ENCODE measurements around the gene COBL. TPM values are rescaled to one million over a fixed set of nuclear protein-coding genes. Genes with fewer than 3 reads are reported as not detected.

Gene COBL
- total RNA-seq, 3 donors from 2014 or later (not counting 1 experiment from before 2014, with no cell fraction given): not detected

GRCh38 chr7:51279391-51280023 lies 37.1 kb downstream of the COBL start:
- no peaks in the 10 kb centered on the region for H3K4me1 Mint-ChIP-seq
- Histone ChIP-seq H3K27me3 (ENCODE audit: control insufficient read depth, insufficient read depth, low read length) (no peaks in the 10 kb centered on the region), H3K4me1 (ENCODE audit: control insufficient read depth, insufficient read depth, low read length) (no peaks in the 10 kb centered on the region), H3K9me3 (ENCODE audit: control insufficient read depth, insufficient read depth, low read length) (peaks cover 2% of the 10 kb centered on the region), H3K27ac (ENCODE audit: low read length) (no peak overlapping the region), H3K36me3 (ENCODE audit: control insufficient read depth, insufficient read depth, low read length) (no peaks in the 10 kb centered on the region), H3K4me3 (ENCODE audit: low read length) (no peak overlapping the region)
- H3K9me3 Mint-ChIP-seq: peaks cover 2 to 5% of the 10 kb centered on the region in 2 donors
- H3K27me3 Mint-ChIP-seq (ENCODE audit: low read depth in 2 of 2): peaks cover 14 to 17% of the 10 kb centered on the region in 2 donors
- no peak overlapping the region for H3K4me3 Mint-ChIP-seq
- peaks cover 7% of the 10 kb centered on the region for H3K36me3 Mint-ChIP-seq
- intact Hi-C loops (cut with micrococcal nuclease): no loop called here
- WGBS (ENCODE audit: insufficient coverage): 91% methylated on average over 6 of the region's 6 CpGs
- no peak for ATAC-seq
- H3K27ac Mint-ChIP-seq: no peak overlapping the region
- no peak for TF ChIP-seq CTCF (IDR thresholded peaks at IDR 0.05)
- DNase-seq: no peak

- WGBS (ENCODE audit: insufficient coverage): 75% methylated on average over 5 of the region's 6 CpGs
- Histone ChIP-seq H3K36me3 (ENCODE audit: control insufficient read depth, insufficient read depth, low read length) (no peaks in the 10 kb centered on the region), H3K27me3 (ENCODE audit: control insufficient read depth, insufficient read depth, low read length) (no peaks in the 10 kb centered on the region), H3K27ac (ENCODE audit: low read length) (no peak overlapping the region), H3K9me3 (ENCODE audit: control insufficient read depth, insufficient read depth, low read length) (peaks cover under 1% of the 10 kb centered on the region), H3K4me1 (ENCODE audit: control insufficient read depth, insufficient read depth, low read length) (no peaks in the 10 kb centered on the region), H3K4me3 (ENCODE audit: low read length) (no peak overlapping the region)
- ATAC-seq: no peak
- no peak for TF ChIP-seq CTCF (IDR thresholded peaks at IDR 0.05)
- peaks cover 2 to 5% of the 10 kb centered on the region in 2 donors for H3K9me3 Mint-ChIP-seq
- peaks cover 17 to 19% of the 10 kb centered on the region in 2 donors for H3K27me3 Mint-ChIP-seq (ENCODE audit: low read depth in 2 of 2)
- no peak for DNase-seq
- H3K36me3 Mint-ChIP-seq: peaks cover 7% of the 10 kb centered on the region
- H3K4me1 Mint-ChIP-seq: no peaks in the 10 kb centered on the region
- intact Hi-C loops (cut with micrococcal nuclease): no loop called here
- no peak overlapping the region for H3K4me3 Mint-ChIP-seq
- no peak overlapping the region for H3K27ac Mint-ChIP-seq
Observed at GRCh38 chr7:51278797-51279196, 37.8 kb downstream of the COBL start.

GRCh38 chr7:51276967-51277366 lies 39.6 kb downstream of the COBL start:
- ATAC-seq: no peak
- Histone ChIP-seq H3K4me1 (ENCODE audit: control insufficient read depth, insufficient read depth, low read length) (no peaks in the 10 kb centered on the region), H3K4me3 (ENCODE audit: low read length) (no peak overlapping the region), H3K27ac (ENCODE audit: low read length) (no peak overlapping the region), H3K27me3 (ENCODE audit: control insufficient read depth, insufficient read depth, low read length) (no peaks in the 10 kb centered on the region), H3K36me3 (ENCODE audit: control insufficient read depth, insufficient read depth, low read length) (no peaks in the 10 kb centered on the region), H3K9me3 (ENCODE audit: control insufficient read depth, insufficient read depth, low read length) (no peaks in the 10 kb centered on the region)
- no peak overlapping the region for H3K27ac Mint-ChIP-seq
- no peaks in the 10 kb centered on the region for H3K36me3 Mint-ChIP-seq
- H3K4me1 Mint-ChIP-seq: no peaks in the 10 kb centered on the region
- intact Hi-C loops (cut with micrococcal nuclease): no loop called here
- no peak for DNase-seq
- H3K9me3 Mint-ChIP-seq: no peaks in the 10 kb centered on the region
- H3K27me3 Mint-ChIP-seq (ENCODE audit: low read depth in 2 of 2): peaks cover 11 to 20% of the 10 kb centered on the region in 2 donors
- 93% methylated on average over 5 of the region's 5 CpGs for WGBS (ENCODE audit: insufficient coverage)
- no peak for TF ChIP-seq CTCF (IDR thresholded peaks at IDR 0.05)
- no peak overlapping the region for H3K4me3 Mint-ChIP-seq

- TF ChIP-seq CTCF (IDR thresholded peaks at IDR 0.05): no peak
- no peak for DNase-seq
- no peak for ATAC-seq
- H3K4me3 ChIP-seq (ENCODE audit: low read length): no peak overlapping the region
- Mint-ChIP-seq H3K4me3 (no peak overlapping the region), H3K27me3 (ENCODE audit: low read depth in 2 of 2) (peaks cover 11 to 20% of the 10 kb centered on the region in 2 donors), H3K27ac (no peak overlapping the region), H3K36me3 (no peaks in the 10 kb centered on the region), H3K9me3 (no peaks in the 10 kb centered on the region), H3K4me1 (no peaks in the 10 kb centered on the region)
- H3K9me3 ChIP-seq (ENCODE audit: control insufficient read depth, insufficient read depth, low read length): no peaks in the 10 kb centered on the region
- H3K4me1 ChIP-seq (ENCODE audit: control insufficient read depth, insufficient read depth, low read length): no peaks in the 10 kb centered on the region
- no peaks in the 10 kb centered on the region for H3K27me3 ChIP-seq (ENCODE audit: control insufficient read depth, insufficient read depth, low read length)
- H3K27ac ChIP-seq (ENCODE audit: low read length): no peak overlapping the region
- 78% methylated on average over 7 of the region's 7 CpGs for WGBS (ENCODE audit: insufficient coverage)
- H3K36me3 ChIP-seq (ENCODE audit: control insufficient read depth, insufficient read depth, low read length): no peaks in the 10 kb centered on the region
- intact Hi-C loops (cut with micrococcal nuclease): no loop called here
Observed at GRCh38 chr7:51276091-51276605, 40.5 kb downstream of the COBL start.

Measured in natural killer cell (primary cell).